IPS-15b (cell line): Measurements from ENCODE around the gene AKAP8.

Source experiments
- H3K27me3 ChIP-seq: one replicate; pipeline ENCODE4 v1.6.1; 2013; ENCODE audit warnings: low read length; ENCODE audit not compliant: control insufficient read depth, insufficient read depth
- H3K36me3 ChIP-seq: one replicate; pipeline ENCODE4 v1.6.1; 2013; ENCODE audit warnings: low read length; ENCODE audit not compliant: control insufficient read depth, insufficient read depth
- H3K4me1 ChIP-seq: one replicate; pipeline ENCODE4 v1.6.1; 2013; ENCODE audit warnings: mild to moderate bottlenecking, low read length; ENCODE audit not compliant: control insufficient read depth, insufficient read depth
- H3K4me3 ChIP-seq: one replicate; pipeline ENCODE4 v1.5.1; 2013; ENCODE audit warnings: low read depth, low read length
- H3K9ac ChIP-seq: one replicate; pipeline ENCODE4 v1.6.1; 2013; ENCODE audit warnings: low read depth, mild to moderate bottlenecking, low read length
- H3K9me3 ChIP-seq: one replicate; pipeline ENCODE4 v1.6.1; 2013; ENCODE audit warnings: mild to moderate bottlenecking, low read length; ENCODE audit not compliant: control insufficient read depth, insufficient read depth

AKAP8 gene

DNA sequence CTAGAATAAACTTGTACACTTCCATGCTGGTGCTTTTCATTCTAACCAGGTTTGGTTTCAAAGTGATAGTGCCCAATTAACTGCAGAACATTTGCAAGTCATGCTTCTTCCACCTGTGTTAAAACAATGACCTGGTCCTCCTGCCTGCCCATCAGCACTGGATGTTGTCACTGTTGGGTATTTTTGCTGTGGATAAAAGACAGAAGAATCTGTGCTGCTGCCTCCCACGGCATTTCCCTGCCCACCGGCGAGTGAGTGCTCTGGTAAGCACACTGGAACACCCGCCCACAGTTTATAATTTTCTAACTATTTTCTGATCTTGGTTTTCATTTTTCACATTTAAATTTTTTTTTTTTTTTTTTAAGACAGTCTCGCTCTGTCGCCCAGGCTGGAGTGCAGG is 2.3 kb upstream of the AKAP8 start:
- H3K9ac ChIP-seq = no peak overlapping the region
- peaks cover 11% of the 10 kb centered on the region for H3K36me3 ChIP-seq

GRCh38 chr19:15381429-15381828 is 1.8 kb upstream of the AKAP8 start:
- Histone ChIP-seq H3K36me3 (peaks cover 11% of the 10 kb centered on the region), H3K4me3 (no peak overlapping the region), H3K4me1 (peaks cover 4% of the 10 kb centered on the region), H3K27me3 (no peaks in the 10 kb centered on the region), H3K9ac (no peak overlapping the region), H3K9me3 (no peaks in the 10 kb centered on the region)

More for the DNA sequence above, 2.3 kb upstream of the AKAP8 start:
- Histone ChIP-seq H3K4me3 (no peak overlapping the region), H3K9me3 (no peaks in the 10 kb centered on the region), H3K4me1 (peaks cover 4% of the 10 kb centered on the region), H3K27me3 (no peaks in the 10 kb centered on the region)

DNA sequence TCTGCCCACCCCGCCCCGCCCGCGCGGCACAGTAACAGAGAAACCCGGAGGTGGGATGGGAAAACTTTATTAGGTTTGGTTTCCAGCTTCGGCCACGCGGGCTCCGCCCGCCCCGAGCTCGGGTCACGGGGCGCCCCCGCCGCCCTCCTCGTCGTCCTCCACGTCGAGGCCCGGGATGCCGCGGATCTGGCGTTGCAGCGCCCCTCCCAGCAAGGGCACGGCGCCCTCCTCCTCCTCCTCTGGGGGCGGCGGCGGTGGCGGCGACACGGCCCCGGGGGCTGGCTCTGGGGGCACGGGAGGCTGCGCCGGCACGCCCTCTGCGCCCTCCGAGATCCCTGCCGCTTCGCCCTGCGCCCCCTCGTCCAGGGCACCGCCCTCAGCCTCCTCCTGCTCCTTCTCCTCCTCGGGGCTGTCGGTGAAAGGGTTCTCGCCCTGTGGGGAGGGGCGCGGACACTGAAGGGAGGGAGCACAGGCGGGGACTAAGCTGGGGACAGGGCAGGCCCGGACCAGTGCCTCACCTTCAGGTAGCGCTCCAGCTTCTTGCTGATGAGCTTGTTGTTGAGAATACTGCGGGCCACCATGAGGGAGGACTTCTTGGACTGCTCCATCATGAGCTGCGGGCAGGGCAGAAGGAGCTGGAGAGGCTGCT is 536 bp upstream of the AKAP8 start:
- peak overlapping the region; percentile 76 for H3K9ac ChIP-seq
- H3K36me3 ChIP-seq = peaks cover 11% of the 10 kb centered on the region
- H3K9me3 ChIP-seq = no peaks in the 10 kb centered on the region
- H3K4me3 ChIP-seq = peak overlapping the region; percentile 70
- peaks cover 6% of the 10 kb centered on the region for H3K4me1 ChIP-seq
- no peaks in the 10 kb centered on the region for H3K27me3 ChIP-seq

DNA sequence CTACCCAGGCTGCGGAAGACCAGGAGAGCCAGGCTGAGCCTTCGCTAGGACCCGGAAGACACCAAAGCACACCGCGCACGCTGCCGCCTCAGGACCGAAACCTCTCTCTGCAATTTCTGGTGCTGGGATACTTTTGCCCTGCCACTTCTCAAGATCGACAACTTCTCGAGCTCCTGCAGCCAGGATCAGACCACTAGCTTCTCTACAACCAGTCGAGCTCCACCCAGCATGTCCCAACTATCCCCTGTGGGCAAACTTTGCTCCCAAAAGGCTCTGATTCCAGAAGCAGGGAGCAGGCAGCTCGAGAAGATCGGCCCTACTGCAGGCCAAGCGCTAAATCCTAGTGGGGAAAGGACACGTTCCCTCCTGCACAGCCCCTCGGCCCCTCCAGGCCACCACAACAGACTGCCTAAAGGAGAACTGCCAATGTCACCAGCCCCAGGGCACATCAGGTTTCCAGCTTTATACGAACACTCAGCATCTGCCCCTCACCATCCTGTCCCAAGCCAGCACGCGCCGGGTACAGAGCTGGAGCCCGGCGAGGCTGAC is 979 bp downstream of the AKAP8 start:
- Histone ChIP-seq H3K9ac (peak overlapping the region; percentile 95), H3K27me3 (no peaks in the 10 kb centered on the region), H3K4me3 (peak overlapping the region; percentile 99), H3K9me3 (no peaks in the 10 kb centered on the region), H3K36me3 (peaks cover 21% of the 10 kb centered on the region), H3K4me1 (peaks cover 6% of the 10 kb centered on the region)

GRCh38 chr19:15374796-15375440 is 4.7 kb downstream of the AKAP8 start:
- H3K9ac ChIP-seq = no peak overlapping the region
- H3K36me3 ChIP-seq = peaks cover 39% of the 10 kb centered on the region
- H3K27me3 ChIP-seq = no peaks in the 10 kb centered on the region
- no peak overlapping the region for H3K4me3 ChIP-seq
- peaks cover 6% of the 10 kb centered on the region for H3K4me1 ChIP-seq
- no peaks in the 10 kb centered on the region for H3K9me3 ChIP-seq

DNA sequence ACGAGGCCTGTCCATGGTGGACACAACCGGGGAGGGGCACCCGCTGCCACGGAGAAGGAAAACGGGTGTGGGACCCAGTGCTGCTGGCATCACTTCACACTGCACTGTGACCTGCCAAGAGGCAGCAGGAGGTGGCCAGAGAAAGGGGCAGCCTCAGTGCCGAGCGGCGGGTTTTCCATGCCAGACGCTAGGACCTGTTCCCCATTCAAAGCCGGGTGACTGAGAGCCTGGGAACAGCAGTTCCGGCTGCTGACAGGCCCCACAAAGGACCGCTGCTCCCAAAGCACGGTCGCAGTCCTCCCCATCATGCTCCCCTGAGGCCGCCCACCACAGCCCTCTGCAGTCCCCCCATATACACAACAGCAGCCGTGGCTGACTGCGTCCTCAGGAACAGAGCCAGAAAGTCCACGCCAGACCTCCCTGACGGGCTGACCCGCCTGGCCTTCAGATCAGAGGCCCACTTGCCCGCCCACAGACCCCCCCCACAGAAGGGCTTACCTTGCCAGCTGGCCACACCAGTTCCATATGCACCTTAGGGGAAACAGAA is 5.4 kb downstream of the AKAP8 start:
- Histone ChIP-seq H3K36me3 (peaks cover 45% of the 10 kb centered on the region), H3K4me3 (no peak overlapping the region), H3K9ac (no peak overlapping the region), H3K9me3 (no peaks in the 10 kb centered on the region), H3K4me1 (peaks cover 6% of the 10 kb centered on the region), H3K27me3 (no peaks in the 10 kb centered on the region)

- Histone ChIP-seq H3K9me3 (no peaks in the 10 kb centered on the region), H3K4me3 (no peak overlapping the region), H3K9ac (no peak overlapping the region), H3K27me3 (no peaks in the 10 kb centered on the region), H3K4me1 (peaks cover 6% of the 10 kb centered on the region), H3K36me3 (peaks cover 44% of the 10 kb centered on the region)
These were observed 5.9 kb downstream of the AKAP8 start for GRCh38 chr19:15373644-15374043.

DNA sequence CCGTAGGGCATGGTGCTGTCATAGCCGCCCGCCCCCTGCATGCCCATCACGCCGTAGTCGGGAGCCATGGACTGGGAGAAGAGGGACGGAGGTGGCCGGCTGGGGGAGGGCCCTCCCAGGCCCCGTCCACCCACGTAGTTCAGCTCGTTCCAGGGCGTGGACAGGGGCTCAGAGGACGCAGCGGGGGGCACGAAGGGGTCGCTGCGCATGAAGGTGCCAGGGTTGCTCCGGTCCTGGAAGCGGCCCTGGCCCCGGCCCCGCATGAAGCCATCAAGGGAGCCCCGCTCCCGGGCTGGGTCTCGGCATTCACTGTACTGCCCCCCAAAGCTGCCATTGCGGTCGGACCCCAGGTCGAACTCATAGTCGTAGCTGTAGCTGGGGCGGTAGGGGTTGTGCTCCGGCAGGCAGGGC is 6.7 kb downstream of the AKAP8 start:
- Histone ChIP-seq H3K9me3 (no peaks in the 10 kb centered on the region), H3K4me3 (no peak overlapping the region), H3K4me1 (peaks cover 6% of the 10 kb centered on the region), H3K36me3 (peaks cover 51% of the 10 kb centered on the region), H3K9ac (no peak overlapping the region), H3K27me3 (no peaks in the 10 kb centered on the region)

DNA sequence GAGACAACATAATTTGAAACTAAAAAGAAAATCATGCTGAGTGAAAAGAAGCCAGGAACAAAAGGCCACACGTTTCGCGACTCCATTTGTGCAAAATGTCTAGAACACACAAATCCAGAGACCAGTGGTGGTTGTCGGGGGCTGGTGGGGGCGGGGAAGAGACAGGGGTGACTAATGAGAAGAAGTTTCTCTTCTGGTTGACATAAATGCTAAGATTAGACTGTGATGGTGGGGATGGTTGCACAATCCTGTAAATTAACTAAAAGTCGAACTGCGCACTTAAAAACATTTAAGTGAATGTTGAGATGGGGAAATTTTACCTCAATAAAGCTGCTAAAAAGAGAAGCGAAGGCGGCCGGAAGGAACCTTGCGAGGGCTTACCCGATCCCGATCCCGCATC is 7.1 kb downstream of the AKAP8 start:
- H3K36me3 ChIP-seq = peaks cover 55% of the 10 kb centered on the region
- no peak overlapping the region for H3K9ac ChIP-seq

DNA sequence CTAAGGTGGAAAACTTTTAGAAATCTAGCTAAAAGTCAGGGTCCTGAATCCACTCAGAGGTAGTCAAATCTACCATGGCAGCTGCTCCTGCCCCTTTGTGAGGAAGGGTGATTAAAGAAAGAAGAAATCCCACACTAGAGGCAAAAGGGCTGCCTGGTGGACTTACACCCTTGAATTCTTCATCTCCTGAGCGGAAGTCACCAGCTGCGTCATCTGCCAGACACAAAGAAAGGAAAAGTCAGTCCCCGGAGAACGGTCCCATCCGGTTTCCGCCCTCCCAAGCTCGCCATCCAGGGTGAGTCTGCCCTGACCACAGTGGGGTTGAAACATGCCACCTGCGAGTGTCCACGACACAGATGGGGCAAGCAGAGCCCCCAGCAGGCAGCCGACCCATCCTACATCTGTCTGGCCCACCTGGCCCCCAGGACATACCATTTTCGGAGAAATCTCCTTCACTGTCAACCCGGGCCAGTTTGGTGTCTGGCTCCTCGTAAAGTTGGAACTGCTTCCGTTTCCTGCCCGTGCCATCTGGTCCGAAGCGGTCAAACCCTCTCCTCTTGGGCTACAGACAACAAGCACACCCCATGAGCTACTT is 7.7 kb downstream of the AKAP8 start:
- peaks cover 60% of the 10 kb centered on the region for H3K36me3 ChIP-seq
- no peak overlapping the region for H3K4me3 ChIP-seq
- H3K27me3 ChIP-seq = no peaks in the 10 kb centered on the region
- H3K9ac ChIP-seq = no peak overlapping the region
- H3K4me1 ChIP-seq = peaks cover 2% of the 10 kb centered on the region
- no peaks in the 10 kb centered on the region for H3K9me3 ChIP-seq

More for the DNA sequence above, 7.1 kb downstream of the AKAP8 start:
- H3K4me3 ChIP-seq = no peak overlapping the region
- H3K27me3 ChIP-seq = no peaks in the 10 kb centered on the region
- H3K4me1 ChIP-seq = peaks cover 6% of the 10 kb centered on the region
- H3K9me3 ChIP-seq = no peaks in the 10 kb centered on the region

DNA sequence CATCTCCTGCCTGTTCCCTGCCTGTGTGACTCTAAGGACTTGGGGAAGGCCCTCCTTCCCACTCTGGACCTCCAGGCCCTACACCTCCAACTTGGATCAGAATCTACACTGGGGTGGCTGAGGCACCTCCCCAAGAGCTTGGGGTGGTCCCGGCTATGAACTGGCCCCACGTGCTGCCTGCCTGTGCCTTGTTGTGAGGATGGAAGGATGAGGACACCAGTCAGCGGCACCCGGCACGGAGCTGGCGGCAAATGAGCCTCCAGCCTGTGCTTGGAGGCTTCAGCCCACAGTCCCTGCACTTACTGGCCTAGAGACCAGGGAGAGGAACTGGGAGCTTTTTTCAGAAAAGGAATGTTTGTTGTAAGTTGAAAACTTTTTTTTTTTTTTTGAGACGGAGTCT is 8.5 kb downstream of the AKAP8 start:
- H3K4me3 ChIP-seq = no peak overlapping the region
- no peak overlapping the region for H3K9ac ChIP-seq
- no peaks in the 10 kb centered on the region for H3K27me3 ChIP-seq
- H3K9me3 ChIP-seq = no peaks in the 10 kb centered on the region
- H3K36me3 ChIP-seq = peaks cover 61% of the 10 kb centered on the region
- peaks cover 2% of the 10 kb centered on the region for H3K4me1 ChIP-seq

- no peaks in the 10 kb centered on the region for H3K4me1 ChIP-seq
- peaks cover 68% of the 10 kb centered on the region for H3K36me3 ChIP-seq
- no peaks in the 10 kb centered on the region for H3K27me3 ChIP-seq
- H3K9ac ChIP-seq = no peak overlapping the region
- H3K9me3 ChIP-seq = no peaks in the 10 kb centered on the region
- H3K4me3 ChIP-seq = no peak overlapping the region
These were observed 10.0 kb downstream of the AKAP8 start for GRCh38 chr19:15369594-15369891.
